Endodermal cell (in vitro differentiated cells): ENCODE measurements around the gene AMBRA1. TPM values are rescaled to one million over a fixed set of nuclear protein-coding genes. Genes with fewer than 3 reads are reported as not detected.

Experiments used
- DNase-seq: peaks from one replicate; pipeline ENCODE4 v3.0.0-alpha.2; 2017
- H3K27ac ChIP-seq: 2 replicates; pipeline ENCODE4 v1.5.1; 2013; ENCODE audit warnings: mild to moderate bottlenecking, low read depth, low read length, moderate library complexity
- H3K27me3 ChIP-seq: 2 replicates; pipeline ENCODE4 v1.6.1; 2013; ENCODE audit warnings: mild to moderate bottlenecking, low read length, moderate library complexity; ENCODE audit not compliant: insufficient read depth, control insufficient read depth, poor library complexity, severe bottlenecking
- H3K36me3 ChIP-seq: 2 replicates; pipeline ENCODE4 v1.7.0; 2013; ENCODE audit warnings: mild to moderate bottlenecking, low read length, moderate library complexity; ENCODE audit not compliant: control insufficient read depth, insufficient read depth
- H3K4me1 ChIP-seq: one replicate; pipeline ENCODE4 v1.7.0; 2013; ENCODE audit warnings: low read length; ENCODE audit not compliant: control insufficient read depth, insufficient read depth
- H3K4me3 ChIP-seq: 2 replicates; pipeline ENCODE4 v1.5.1; 2013; ENCODE audit warnings: mild to moderate bottlenecking, low read length, moderate library complexity
- H3K9ac ChIP-seq: 2 replicates; pipeline ENCODE4 v1.6.1; 2013; ENCODE audit warnings: mild to moderate bottlenecking, low read length, moderate library complexity; ENCODE audit not compliant: poor library complexity, severe bottlenecking; ENCODE audit errors: extremely low read depth
- H3K9me3 ChIP-seq: 2 replicates; pipeline ENCODE4 v1.6.1; 2013; ENCODE audit warnings: mild to moderate bottlenecking, low read length, moderate library complexity; ENCODE audit not compliant: control insufficient read depth
- H3K27ac Mint-ChIP-seq: 2 replicates; pipeline ENCODE4 v1.8.0; 2020; ENCODE audit warnings: mixed read lengths
- H3K27me3 Mint-ChIP-seq: 2 replicates; pipeline ENCODE4 v1.8.0; 2021; ENCODE audit warnings: mild to moderate bottlenecking, mixed read lengths; ENCODE audit not compliant: insufficient read depth
- H3K36me3 Mint-ChIP-seq: 2 replicates; pipeline ENCODE4 v1.8.0; 2020; ENCODE audit warnings: low read depth, mixed read lengths
- H3K4me1 Mint-ChIP-seq: 2 replicates; pipeline ENCODE4 v1.8.0; 2020; ENCODE audit warnings: mixed read lengths
- H3K4me3 Mint-ChIP-seq: 2 replicates; pipeline ENCODE4 v1.8.0; 2020; ENCODE audit warnings: mild to moderate bottlenecking, moderate library complexity, mixed read lengths
- H3K9me3 Mint-ChIP-seq: 2 replicates; pipeline ENCODE4 v1.8.0; 2020; ENCODE audit warnings: mild to moderate bottlenecking, mixed read lengths
- CTCF ChIP-seq: fragments of 200-600 bp; sonication (generic); conservative IDR thresholded peaks from 2 replicates; pipeline ENCODE4 v1.5.0; 2021; ENCODE audit warnings: antibody characterized with exemption, mild to moderate bottlenecking
- WGBS, 2 experiments: methylation state at CpG; one replicate each; pipeline versions ENCODE4 v1.1.5 to v1.1.7; 2013; ENCODE audit warnings: missing lambda C conversion rate in 2 of 2, mixed read lengths in 1 of 2; ENCODE audit not compliant: insufficient coverage in 1 of 2, insufficient read length in 1 of 2; 5-methylcytosine and 5-hydroxymethylcytosine counted together
- total RNA-seq, 2 donors: library from RNA; stranded (reverse); fragmentation: NEBNext Ultra II Directional in 1 of 2; extraction: Animal tissue kit (Norgen Biotek cat#: 25700) in 1 of 2; gene quantifications; 2 replicates in 1 of 2; 3 replicates in 1 of 2; pipeline ENCODE4 v1.2.1, GENCODE V29; 2021

Gene AMBRA1
- total RNA-seq, 2 donors from 2014 or later: 54.5 to 67.8 TPM

- Mint-ChIP-seq H3K4me3 (no peak overlapping the region), H3K36me3 (peaks cover 32% of the 10 kb centered on the region), H3K27me3 (no peaks in the 10 kb centered on the region), H3K27ac (no peak overlapping the region), H3K9me3 (peaks cover 12% of the 10 kb centered on the region), H3K4me1 (peaks cover 3% of the 10 kb centered on the region)
- no peak overlapping the region for H3K9ac ChIP-seq
- H3K27ac ChIP-seq: no peak overlapping the region
- no peak for TF ChIP-seq CTCF
- 94 to 100% methylated on average over 2 of the region's 2 CpGs for WGBS, 2 experiments
- H3K27me3 ChIP-seq: no peaks in the 10 kb centered on the region
- no peak for DNase-seq
- no peaks in the 10 kb centered on the region for H3K9me3 ChIP-seq
- no peak overlapping the region for H3K4me3 ChIP-seq
- H3K36me3 ChIP-seq: peaks cover 13% of the 10 kb centered on the region
- H3K4me1 ChIP-seq: no peaks in the 10 kb centered on the region
These were observed 22.9 kb downstream of the AMBRA1 start for GRCh38 chr11:46570790-46571398.

GRCh38 chr11:46565232-46565840 is 28.5 kb downstream of the AMBRA1 start:
- no peak for TF ChIP-seq CTCF
- Mint-ChIP-seq H3K4me3 (no peak overlapping the region), H3K27me3 (no peaks in the 10 kb centered on the region), H3K36me3 (peaks cover 12% of the 10 kb centered on the region), H3K9me3 (peaks cover 4% of the 10 kb centered on the region), H3K27ac (no peak overlapping the region), H3K4me1 (peaks cover 20% of the 10 kb centered on the region)
- WGBS, 2 experiments: 91 to 94% methylated on average over 3 to 7 of the region's 7 CpGs
- Histone ChIP-seq H3K4me1 (no peaks in the 10 kb centered on the region), H3K36me3 (no peaks in the 10 kb centered on the region), H3K27me3 (no peaks in the 10 kb centered on the region), H3K4me3 (no peak overlapping the region), H3K9me3 (no peaks in the 10 kb centered on the region), H3K9ac (no peak overlapping the region), H3K27ac (no peak overlapping the region)
- DNase-seq: no peak

- 100% methylated on average over 1 of the region's 1 CpG; no CpG with 5 or more reads in 1 of the 2 experiments for WGBS, 2 experiments
- Mint-ChIP-seq H3K4me1 (peaks cover 29% of the 10 kb centered on the region), H3K27ac (no peak overlapping the region), H3K36me3 (peaks cover 9% of the 10 kb centered on the region), H3K9me3 (peaks cover 4% of the 10 kb centered on the region), H3K27me3 (no peaks in the 10 kb centered on the region), H3K4me3 (no peak overlapping the region)
- Histone ChIP-seq H3K9me3 (no peaks in the 10 kb centered on the region), H3K27ac (no peak overlapping the region), H3K4me1 (no peaks in the 10 kb centered on the region), H3K36me3 (no peaks in the 10 kb centered on the region), H3K4me3 (no peak overlapping the region), H3K27me3 (no peaks in the 10 kb centered on the region), H3K9ac (no peak overlapping the region)
- no peak for TF ChIP-seq CTCF
- DNase-seq: no peak
These were observed 29.4 kb downstream of the AMBRA1 start for GRCh38 chr11:46564459-46564858.
